Measurements from ENCODE around the gene TTR. TPM values are rescaled to one million over a fixed set of nuclear protein-coding genes. Genes with fewer than 3 reads are reported as not detected.

The TTR gene
- total RNA-seq = not detected

DNA sequence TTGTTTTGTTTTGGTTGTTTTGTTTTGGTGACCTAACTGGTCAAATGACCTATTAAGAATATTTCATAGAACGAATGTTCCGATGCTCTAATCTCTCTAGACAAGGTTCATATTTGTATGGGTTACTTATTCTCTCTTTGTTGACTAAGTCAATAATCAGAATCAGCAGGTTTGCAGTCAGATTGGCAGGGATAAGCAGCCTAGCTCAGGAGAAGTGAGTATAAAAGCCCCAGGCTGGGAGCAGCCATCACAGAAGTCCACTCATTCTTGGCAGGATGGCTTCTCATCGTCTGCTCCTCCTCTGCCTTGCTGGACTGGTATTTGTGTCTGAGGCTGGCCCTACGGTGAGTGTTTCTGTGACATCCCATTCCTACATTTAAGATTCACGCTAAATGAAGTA is at the start of gene TTR:
TTR (plus strand) TSS at position 250 of the 400 bp plus-strand sequence; CDS start at position 276, 26 bp downstream.
- no peak for DNase-seq

DNA sequence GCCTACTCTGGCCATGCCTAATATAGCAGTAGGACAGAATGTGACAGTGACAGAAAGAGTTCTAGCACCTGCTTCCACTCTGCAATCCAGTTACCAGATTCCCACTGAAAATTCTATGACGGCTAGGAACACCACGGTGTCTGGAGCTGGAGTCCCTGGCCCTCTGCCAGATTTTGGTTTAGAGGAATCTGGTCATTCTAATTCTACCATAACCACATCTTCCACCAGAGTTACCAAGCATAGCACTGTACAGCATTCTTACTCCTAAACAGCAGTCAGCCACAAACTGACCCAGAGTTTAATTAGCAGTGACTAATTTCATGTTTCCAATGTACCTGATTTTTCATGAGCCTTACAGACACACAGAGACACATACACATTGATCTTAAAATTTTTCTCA is 45.2 kb upstream of the TTR start:
- no peak for DNase-seq

DNA sequence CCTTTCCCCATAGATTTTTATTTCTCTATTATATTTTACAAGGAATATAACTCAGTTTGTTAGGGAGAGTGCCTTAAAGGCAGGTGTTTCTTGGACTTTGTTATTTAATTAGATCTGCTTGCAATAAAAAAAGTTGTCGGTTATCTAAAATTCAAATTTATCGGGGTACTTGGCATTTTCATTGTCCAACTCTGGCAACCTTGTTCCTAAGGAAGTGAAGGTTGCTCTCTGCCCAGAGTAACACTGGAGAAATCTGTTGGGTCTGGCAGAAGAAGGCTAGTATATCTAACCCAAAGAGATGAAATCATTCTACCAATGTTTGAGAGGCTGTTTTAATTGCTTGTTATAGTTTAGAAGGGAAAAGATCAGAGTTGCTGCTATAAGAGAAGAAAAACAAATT is 42.8 kb upstream of the TTR start:
- no peak for DNase-seq

DNA sequence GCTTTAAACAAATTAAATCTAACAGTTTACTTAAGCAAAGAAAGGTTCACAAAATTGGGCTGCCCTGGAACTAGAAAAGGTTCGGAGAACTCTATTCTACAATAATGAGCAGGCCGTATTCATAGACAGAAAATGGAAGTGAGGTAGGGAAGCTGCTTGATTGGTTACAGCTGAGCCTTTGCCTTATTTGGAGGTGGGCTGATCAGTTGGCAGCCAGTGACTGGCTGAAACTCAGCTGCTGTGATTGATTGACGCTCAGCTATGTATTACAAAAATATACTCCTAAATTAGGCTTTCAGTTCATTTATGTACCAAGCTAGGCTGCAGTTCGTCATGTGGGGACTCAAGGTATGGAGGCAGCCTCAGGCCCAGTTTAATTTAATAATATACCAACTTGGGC is 42.3 kb upstream of the TTR start:
- DNase-seq = no peak

DNA sequence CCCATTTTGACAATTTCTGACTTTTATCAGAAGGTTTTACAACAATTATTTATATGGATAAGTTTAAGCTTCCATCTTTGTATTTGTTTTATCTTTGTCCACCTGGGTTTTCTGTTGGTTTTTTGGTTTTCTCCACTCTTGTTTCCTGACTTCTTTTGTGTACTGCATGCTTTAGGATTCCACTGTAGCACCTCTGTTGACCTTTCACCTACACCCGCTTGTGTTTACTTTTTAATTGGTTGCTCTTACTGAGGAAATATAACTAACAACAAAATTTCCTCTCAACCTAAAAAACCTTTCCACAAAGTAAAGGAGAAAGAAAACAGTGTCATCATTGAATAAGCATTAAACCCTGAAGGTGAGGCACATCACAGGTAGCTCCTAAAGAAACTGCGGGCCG is 39.8 kb upstream of the TTR start:
- DNase-seq = no peak

DNA sequence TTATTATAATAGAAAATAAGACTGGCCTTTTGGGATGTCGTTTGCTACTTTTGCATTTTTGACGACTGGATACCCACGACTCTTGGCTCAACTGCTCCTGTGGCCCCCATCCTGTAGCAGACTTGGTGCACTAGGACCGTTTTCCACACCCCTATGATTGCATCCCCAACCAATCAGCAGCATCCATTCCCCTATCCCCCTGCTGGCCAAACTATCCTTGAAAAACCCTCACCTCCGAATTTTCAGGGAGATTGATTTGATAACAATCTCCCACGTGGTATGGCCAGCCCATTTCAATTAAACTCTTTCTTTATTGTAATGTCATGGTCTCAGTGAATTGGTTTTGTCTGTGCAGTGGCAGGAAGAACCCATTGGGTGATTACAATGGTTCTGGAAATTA is 37.9 kb upstream of the TTR start:
- DNase-seq = no peak

DNA sequence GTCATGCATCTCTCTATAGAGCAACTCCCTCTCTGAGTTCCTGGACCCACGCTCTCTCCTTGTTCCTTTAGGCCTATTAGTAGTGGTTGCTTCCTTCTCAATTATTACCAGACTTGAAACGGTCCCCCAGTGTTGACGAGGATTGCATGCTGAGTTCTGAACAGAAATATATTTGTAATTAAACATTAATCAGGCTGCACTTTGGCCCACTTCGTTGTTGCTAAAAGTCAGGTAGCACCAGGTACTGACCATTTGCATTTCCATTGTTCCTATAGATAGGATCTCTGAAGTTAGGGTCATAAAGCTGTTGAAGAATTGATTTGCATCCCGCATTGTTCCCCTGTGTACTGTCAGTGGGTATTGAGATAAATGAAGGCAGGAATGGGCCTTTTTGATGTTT is 36.9 kb upstream of the TTR start:
- no peak for DNase-seq

DNA sequence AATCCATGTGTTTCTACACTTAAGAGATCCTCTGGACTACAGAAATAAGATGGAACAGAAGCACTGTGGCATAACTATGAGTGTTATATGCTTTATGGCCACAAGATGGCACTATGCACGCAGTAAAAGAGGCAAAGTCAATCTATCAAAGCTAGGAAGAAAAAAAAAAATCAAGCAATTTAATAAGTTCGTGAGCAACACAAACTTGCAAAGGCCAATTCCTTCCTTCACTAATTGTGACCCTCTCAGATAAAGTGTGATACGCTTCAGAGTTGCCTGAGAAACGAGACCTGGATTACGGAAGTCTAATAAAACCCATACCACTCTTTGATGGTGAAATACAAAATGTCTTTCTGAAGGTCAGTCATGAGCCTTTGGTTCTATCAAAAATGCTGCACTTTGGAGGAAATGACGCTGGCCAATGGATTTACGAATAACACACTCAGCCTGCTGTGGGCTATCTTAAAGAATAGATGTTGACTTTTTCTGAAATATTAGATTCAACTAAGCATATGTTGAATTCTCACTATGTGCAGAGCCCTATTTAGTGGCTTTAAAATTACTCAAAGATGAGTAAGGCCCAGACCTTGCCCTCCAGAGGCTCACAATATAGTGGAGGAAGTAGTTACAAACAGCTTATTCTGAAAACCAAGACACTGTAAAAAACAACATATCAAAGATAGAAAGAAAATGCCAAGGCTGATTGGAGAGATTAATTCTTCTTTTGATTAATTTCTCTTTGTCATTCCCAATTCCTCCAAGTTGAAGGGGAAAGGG is 35.5 kb upstream of the TTR start:
- DNase-seq = peak; percentile 85

DNA sequence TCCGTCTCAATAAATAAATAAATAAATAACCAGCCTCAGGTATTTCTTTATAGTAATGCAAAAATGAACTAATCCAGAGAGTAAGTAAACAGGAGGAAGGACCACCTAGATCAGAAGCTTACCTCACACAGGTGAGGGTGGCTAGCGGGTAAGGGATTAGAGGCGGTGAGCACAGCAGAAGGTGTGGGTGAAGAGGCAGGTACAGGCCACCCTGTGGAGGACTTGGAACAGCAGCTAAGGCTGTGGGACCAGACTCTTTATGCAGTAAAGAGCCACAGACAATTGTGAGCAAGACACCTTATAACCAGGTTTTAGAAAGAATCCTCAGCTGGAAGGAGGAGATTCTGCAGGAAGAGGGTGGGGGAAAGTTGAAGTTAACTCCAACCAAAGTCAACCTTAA is 34.2 kb upstream of the TTR start:
- no peak for DNase-seq

DNA sequence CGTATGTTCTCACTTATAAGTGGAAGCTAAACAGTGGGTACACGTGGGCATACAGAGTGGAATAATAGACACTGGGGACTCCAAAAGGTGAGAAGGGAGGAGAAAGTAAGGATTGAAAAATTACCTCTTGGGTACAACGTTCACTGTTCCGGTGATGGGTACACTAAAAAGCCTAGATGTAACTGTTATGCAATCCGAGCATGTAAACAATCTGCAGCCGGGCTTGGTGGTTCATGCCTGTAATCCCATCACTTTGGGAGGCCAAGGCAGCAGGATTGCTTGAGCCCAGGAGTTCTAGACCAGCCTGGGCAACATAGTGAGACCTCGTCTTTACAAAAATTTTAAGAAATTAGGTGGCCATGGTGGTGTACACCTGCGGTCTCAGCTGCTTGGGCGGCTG is 33.1 kb upstream of the TTR start:
- DNase-seq = no peak

DNA sequence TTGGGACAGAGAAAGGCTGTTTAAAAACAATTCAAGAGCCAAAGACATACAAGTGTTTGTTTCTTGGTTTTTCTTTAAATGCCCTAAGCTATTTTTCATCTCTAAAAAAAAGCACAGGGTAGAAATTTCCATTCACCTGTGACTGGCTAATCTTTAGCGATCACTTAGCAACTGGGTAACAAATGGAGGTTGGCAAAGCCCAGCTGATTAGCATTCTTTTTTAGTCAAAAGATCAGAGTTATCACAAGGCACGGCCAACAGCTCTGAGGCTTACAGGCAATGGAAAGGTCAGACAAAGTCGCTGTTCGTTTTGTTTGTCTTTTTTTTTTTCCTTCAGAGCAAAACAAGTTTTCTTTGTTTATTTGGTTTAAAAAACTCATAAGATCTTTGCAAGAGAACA is 29.0 kb upstream of the TTR start:
- DNase-seq = no peak

DNA sequence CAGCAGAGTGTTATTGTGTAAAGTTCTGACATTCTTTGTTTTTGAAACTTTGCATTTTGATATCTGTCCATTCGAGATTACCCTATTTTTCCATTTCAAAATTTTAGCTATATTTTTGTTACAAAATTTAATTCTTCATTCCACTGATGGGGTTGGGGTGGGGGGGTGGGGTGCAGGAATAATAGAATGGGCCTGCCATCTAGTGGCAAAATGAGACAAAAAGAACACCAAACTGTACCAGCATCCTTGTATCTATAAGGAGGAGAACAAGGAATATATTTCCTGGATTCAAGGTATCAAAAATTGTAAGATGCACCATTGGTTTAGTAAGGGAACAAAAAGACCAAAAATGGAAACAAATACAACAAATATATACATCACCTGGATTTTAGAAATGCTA is 27.9 kb upstream of the TTR start:
- DNase-seq = no peak

DNA sequence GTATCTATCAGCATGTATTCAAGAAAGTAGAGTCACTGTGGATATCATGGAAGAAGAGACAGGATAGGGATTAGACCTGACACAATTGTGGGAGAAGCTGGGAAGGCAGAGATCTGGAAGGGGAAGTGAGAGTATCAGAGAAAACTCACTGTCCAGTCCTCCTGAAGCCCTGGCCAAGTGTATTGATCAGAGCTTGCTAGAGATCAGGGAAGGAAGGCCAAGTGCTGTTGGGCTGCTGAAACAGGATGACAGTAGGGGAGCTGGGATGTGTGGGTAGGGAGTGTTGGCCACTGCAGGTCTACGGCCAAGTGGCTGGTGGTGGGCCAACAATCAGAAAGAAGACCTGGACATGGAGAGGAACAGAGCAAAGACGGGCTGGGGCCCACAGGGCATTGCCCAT is 26.3 kb upstream of the TTR start:
- no peak for DNase-seq

DNA sequence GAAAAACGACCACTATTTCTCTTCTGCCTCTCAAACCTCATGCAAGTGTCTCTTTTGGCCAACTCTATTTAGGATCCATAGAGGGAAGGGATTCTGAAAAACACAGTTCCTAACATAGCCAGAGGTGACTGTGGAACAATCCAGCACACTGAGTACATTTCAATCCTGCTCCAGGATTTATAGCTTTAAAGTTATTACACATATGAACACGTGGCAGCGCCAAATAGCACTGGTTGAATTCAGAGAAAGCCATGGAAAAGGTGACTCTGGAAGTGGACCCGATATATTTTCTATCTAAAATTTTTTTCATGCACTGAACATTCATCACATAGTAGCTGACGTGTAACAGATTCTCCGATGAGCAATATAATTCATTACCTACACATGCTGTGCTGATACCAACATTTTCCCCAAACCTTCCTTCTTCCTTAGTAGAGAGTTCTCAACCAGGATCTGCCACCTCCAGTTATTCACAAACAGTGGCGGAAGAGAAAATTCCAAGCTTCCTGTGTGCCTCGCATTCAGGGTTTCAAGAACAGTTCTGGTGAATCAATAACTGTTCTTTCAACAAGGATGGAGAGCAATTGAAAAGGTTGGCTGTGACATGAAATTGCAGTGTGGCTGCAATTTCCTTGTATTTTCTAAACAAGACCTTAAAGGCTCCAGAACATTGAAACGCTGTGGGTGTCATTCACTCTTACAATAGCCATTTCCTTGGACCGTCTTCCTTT is 25.7 kb upstream of the TTR start:
- no peak for DNase-seq

DNA sequence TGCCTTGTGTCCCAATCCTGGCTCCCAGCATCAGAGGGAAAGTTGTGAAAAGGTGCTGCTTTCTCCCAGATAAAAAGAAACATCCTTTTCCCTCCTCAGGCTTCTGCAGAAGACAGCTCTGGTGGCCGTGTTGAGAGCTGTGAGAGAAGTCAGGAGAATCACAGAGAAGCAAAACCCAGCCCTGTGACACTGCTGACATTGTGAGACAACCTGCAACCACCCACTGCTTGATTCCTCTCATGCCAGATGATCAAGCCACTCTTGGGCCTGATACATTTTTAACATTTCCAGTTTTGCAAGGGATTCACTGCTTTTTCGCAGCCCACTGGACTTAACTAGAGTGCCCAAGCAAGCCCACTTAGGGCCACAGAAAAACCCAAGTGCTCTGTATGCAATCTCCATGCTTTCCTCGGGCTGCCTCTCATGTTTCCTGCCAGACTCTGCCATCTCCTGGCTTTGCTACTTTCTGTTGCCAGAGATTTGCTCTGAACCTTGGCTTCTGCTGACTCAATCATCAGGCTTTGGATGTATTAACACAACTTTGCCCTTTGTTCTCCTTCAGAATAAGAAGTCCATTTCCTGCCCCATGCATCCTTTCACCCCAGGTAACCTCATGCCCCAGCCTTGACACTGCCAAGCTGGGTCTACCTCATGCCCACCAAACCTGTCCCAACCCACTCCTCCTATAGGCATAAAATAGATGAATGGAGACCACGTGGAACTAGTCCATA is 24.9 kb upstream of the TTR start:
- DNase-seq = no peak

DNA sequence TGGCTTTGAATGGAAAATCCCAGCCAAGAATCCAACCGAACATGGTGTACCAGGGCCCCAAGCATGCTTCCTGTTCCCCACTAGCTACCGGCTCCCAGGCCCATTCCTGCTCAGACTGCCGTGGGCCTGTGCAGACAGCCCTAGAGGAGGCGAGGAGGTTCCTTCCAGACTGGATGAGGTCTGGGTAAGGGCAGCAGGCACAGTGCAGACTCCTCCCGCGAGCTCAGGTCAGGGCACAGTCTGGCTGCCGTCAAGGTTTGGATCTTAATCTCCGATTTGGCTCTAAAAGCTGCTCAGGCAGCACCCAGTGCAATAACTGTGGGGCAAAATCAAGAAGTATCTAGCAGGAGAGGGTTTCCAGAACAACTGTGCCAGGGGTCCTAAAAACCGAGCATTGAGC is 19.3 kb upstream of the TTR start:
- no peak for DNase-seq

DNA sequence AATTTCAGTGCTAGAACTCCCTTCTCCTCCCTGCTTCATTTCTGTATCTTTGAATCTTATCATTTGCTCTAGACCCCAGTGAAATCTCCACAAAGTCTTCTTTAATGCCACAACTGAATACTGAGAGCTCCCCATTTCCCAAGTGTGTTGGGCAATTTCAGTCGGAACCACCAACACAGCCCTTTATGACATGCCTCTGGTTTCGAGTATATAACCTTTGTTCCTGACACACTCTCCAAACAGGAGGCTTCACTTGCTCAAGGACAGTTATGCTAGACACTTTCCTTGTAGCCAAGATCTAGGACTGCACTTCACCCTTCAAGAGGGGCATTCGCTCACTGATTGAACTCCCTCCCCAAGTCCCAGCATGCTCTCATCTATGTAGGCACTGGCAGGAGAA is 18.6 kb upstream of the TTR start:
- DNase-seq = no peak

DNA sequence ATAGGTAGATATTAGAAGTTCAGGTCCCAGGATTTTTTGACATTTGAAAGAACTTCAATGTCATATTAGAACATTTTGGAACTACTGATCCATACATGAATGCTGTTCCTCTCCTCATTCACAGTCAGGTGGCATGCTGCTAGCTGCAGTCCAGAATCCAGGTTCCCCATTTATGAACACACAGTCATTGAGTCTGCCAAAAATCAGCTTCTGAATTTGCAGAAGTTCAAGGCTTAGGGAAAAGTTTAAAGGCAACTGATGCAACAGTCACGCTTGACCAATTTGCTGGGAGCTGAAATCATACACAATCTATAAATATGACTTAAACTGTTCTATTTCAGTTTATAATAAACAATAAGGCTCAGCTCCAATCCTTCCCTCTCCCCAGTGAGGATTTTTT is 17.3 kb upstream of the TTR start:
- no peak for DNase-seq

DNA sequence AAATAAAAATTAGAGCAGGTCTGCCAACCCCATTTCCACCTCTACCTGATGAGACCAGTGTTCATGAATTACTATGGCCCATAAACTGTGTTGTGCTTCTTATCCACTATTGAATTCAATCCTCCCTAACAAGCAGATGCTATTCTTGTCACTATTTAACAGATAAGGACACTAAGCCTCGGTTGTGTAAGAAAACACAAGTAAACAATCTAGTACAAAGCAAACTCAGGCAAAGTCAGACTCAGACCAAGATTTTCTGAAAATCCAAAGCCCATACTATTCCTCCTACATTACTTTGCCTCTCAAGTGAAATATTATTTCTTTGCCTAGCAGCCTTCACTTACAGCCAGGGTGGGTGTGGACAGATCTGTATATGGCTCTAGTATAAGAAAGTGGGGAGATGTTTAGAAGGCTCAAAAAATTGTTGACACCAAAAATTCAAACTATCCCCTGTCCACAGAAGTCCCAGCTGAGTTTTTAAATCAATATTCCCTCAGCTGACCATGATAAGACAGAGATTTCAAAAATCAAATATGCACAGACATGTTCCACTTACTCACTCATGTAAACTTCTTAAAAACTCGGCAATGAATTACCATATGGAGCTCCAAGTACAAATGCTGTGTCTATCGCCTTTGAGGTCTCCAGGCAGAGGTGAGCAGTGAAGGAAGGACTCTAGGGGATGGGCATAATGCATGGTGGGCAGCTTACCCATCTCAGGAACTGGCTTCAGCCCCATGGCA is 16.0 kb upstream of the TTR start:
- DNase-seq = no peak

DNA sequence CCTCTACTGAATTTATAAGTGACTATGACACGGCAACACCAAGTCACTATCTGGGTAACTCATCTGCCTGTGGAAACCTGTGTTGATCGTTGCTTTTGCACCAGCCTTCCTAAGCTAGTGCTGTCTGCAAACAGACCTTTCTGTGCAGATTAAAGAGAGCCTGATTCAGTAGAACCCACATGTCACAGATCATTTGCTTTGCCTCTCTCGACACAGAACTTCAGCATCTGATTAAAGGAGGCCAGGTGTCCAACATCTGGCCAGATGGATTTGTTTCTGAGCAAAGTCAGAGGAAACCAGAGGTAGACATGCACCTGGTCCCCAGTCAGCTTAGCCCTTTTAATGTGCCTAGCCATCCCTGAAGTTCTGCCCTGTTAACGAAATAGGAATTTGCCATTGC is 15.0 kb upstream of the TTR start:
- no peak for DNase-seq

DNA sequence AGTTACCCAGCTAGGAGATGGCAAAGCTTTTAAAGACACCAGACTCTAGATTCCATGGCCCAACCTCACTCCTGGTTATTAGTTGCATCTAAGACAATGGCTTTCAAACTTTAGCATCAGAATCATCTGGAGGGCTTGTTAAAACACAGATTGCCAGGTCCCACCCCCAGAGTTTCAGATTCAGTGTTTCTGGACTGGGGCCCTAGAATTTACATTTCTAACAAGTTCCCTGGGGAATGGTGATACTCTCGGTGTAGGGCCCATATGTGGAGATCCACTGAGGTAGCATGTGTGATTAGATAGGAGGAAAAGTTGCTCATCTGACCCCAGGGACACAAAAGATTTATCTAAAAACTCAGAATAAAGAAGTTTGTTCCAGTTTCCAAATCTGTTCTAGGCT is 14.5 kb upstream of the TTR start:
- DNase-seq = no peak

DNA sequence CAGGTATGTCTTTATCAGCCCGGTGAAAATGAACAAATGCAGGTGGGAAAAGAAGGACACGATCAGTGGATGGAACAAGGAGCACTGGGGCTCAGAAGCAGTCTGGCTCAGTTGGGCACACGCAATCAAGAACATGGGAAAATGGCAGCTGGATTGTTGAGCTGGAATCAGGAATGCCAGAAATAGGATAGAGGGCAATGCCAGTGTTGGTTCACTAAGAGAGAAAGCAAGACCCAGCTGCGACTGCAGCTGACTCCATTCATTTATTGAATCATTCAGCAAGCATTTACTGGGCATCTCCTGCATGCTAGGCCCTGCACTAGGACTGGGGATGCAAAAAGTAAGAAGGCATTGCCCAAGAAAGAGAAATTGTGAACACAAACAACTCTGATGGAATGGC is 13.6 kb upstream of the TTR start:
- no peak for DNase-seq

DNA sequence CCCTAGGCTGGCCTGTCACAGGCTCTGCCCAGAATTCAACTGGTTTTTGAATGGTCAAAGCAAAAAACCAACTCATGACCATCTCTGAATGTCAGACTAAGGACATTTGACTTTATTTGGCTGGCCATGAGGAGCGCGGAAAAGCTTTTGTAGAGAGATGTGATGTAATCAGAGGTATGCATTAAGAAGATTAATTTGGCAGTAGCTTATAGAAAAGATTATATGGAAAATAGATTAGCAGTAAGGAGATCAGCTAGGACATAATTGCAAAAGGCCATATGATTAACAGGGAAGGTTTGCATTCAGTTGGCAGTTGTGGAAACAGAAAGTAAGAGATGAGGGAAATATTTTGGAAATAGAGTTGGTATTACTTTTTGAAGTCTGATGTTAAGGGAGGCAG is 12.3 kb upstream of the TTR start:
- DNase-seq = no peak
